Measurements from ENCODE around the gene HSPA12A.

HSPA12A gene

GRCh38 chr10:116690356-116691322 lies 51.7 kb downstream of the HSPA12A start:
- peak; percentile 18 for DNase-seq (ENCODE audit: low read depth)

GRCh38 chr10:116689744-116690143 lies 52.6 kb downstream of the HSPA12A start:
- DNase-seq (ENCODE audit: low read depth) = no peak

- DNase-seq (ENCODE audit: low read depth) = no peak
Observed at GRCh38 chr10:116688741-116689495, 53.4 kb downstream of the HSPA12A start.

GRCh38 chr10:116688241-116688711 lies 54.1 kb downstream of the HSPA12A start:
- peak; percentile 58 for DNase-seq (ENCODE audit: low read depth)

GRCh38 chr10:116687633-116688032 lies 54.7 kb downstream of the HSPA12A start:
- no peak for DNase-seq (ENCODE audit: low read depth)

- DNase-seq (ENCODE audit: low read depth) = no peak
Observed at GRCh38 chr10:116686632-116687031, 55.7 kb downstream of the HSPA12A start.

- DNase-seq (ENCODE audit: low read depth) = no peak
Observed at GRCh38 chr10:116685807-116686206, 56.6 kb downstream of the HSPA12A start.

- no peak for DNase-seq (ENCODE audit: low read depth)
Observed at GRCh38 chr10:116684781-116685180, 57.6 kb downstream of the HSPA12A start.

GRCh38 chr10:116683821-116684220 lies 58.5 kb downstream of the HSPA12A start:
- no peak for DNase-seq (ENCODE audit: low read depth)

- no peak for DNase-seq (ENCODE audit: low read depth)
Observed at GRCh38 chr10:116683166-116683565, 59.2 kb downstream of the HSPA12A start.

GRCh38 chr10:116679351-116679750 lies 63.0 kb downstream of the HSPA12A start:
- DNase-seq (ENCODE audit: low read depth) = no peak

- DNase-seq (ENCODE audit: low read depth) = no peak
Observed at GRCh38 chr10:116676633-116677032, 65.7 kb downstream of the HSPA12A start.

GRCh38 chr10:116676118-116676517 lies 66.2 kb downstream of the HSPA12A start:
- no peak for DNase-seq (ENCODE audit: low read depth)

- no peak for DNase-seq (ENCODE audit: low read depth)
Observed at GRCh38 chr10:116674901-116675423, 67.4 kb downstream of the HSPA12A start.

- no peak for DNase-seq (ENCODE audit: low read depth)
Observed at GRCh38 chr10:116673866-116674265, 68.5 kb downstream of the HSPA12A start.

- DNase-seq (ENCODE audit: low read depth) = no peak
Observed at GRCh38 chr10:116672891-116673290, 69.5 kb downstream of the HSPA12A start.

GRCh38 chr10:116671274-116671926 lies 71.0 kb downstream of the HSPA12A start:
- DNase-seq (ENCODE audit: low read depth) = peak; percentile 19

GRCh38 chr10:116670706-116671105 lies 71.7 kb downstream of the HSPA12A start:
- DNase-seq (ENCODE audit: low read depth) = no peak

- no peak for DNase-seq (ENCODE audit: low read depth)
Observed at GRCh38 chr10:116669832-116670644, 72.3 kb downstream of the HSPA12A start.

- no peak for DNase-seq (ENCODE audit: low read depth)
Observed at GRCh38 chr10:116669080-116669479, 73.3 kb downstream of the HSPA12A start.

GRCh38 chr10:116668446-116668845 lies 73.9 kb downstream of the HSPA12A start:
- no peak for DNase-seq (ENCODE audit: low read depth)
